HepG2 (cell line): ENCODE measurements around the gene IPO5. TPM values are rescaled to one million over a fixed set of nuclear protein-coding genes. Genes with fewer than 3 reads are reported as not detected.

Experiments used
- ATAC-seq: fragments of 200-7000 bp; cut with Tn5 transposase; 3 replicates; pipeline ENCODE4 v1.9.1; 2020; ENCODE audit warnings: mild to moderate bottlenecking, moderate library complexity
- BruUV-seq: library from RNA; stranded (reverse); fragments of 400-500 nt; replicated peaks from 2 replicates; lab custom pipeline; 2021; lab: Mats Ljungman, UMichigan
- CTCF ChIA-PET: fragments of 300-600 bp; formaldehyde crosslinking; extraction: SDS; loops from one replicate; lab custom pipeline; 2021; ENCODE audit warnings: low total read pairs, inconsistent platforms, low intra/inter-chr PET ratio; lab: Yijun Ruan, JAX
- POLR2A ChIA-PET: fragments of 350-600 bp; sonication (Branson Sonifier 250); formaldehyde crosslinking; loops from one replicate; lab custom pipeline; 2020; ENCODE audit warnings: antibody characterized with exemption, inconsistent platforms; lab: Yijun Ruan, JAX
- DNase-seq: peaks from one replicate; pipeline ENCODE4 v3.0.0-alpha.2; 2015; ENCODE audit warnings: low spot score
- FAIRE-seq: peaks from 3 replicates; lab custom pipeline; 2011; peaks lifted over from hg19 to GRCh38; lab: Jason Lieb, UNC
- H2AFZ ChIP-seq: one replicate; pipeline ENCODE4 v1.6.1; 2011; ENCODE audit warnings: low read length, inconsistent platforms
- H3K27ac ChIP-seq: fragments of 300-600 bp; 3 replicates; pipeline ENCODE4 v1.8.0; 2011; ENCODE audit warnings: mixed run types, mild to moderate bottlenecking, mixed read lengths, low read length, inconsistent platforms; ENCODE audit not compliant: insufficient read depth; ENCODE audit errors: extremely low read length
- H3K27me3 ChIP-seq, 2 experiments: fragments of 200-600 bp in 1 of 2; 2 replicates in 1 of 2; 3 replicates in 1 of 2; pipeline versions ENCODE4 v1.6.0 to v1.8.0; 2011; ENCODE audit warnings: low read length in 2 of 2, mild to moderate bottlenecking in 2 of 2, moderate library complexity in 2 of 2, inconsistent platforms in 1 of 2; ENCODE audit not compliant: insufficient read depth in 2 of 2, control insufficient read depth in 1 of 2
- H3K36me3 ChIP-seq, 2 experiments: fragments of 200-600 bp in 1 of 2; replicated peaks in 1 of 2; 2 replicates in 1 of 2; 3 replicates in 1 of 2; pipeline versions ENCODE4 v1.5.1 to v1.8.0; 2011; ENCODE audit warnings: low read length in 2 of 2, inconsistent platforms in 1 of 2; ENCODE audit not compliant: insufficient read depth in 2 of 2, control insufficient read depth in 1 of 2
- H3K4me1 ChIP-seq: 2 replicates; pipeline ENCODE4 v1.5.1; 2012; ENCODE audit warnings: low read length, inconsistent platforms; ENCODE audit not compliant: insufficient read depth
- H3K4me2 ChIP-seq: 2 replicates; pipeline ENCODE4 v1.6.0; 2011; ENCODE audit warnings: low read depth, low read length, inconsistent platforms
- H3K4me3 ChIP-seq, 3 experiments: fragments of 200-600 bp in 1 of 3; sonication (generic), shearing (Covaris generic) in 1 of 3; replicated peaks in 1 of 3; 2 replicates each; pipeline ENCODE4 v1.5.1; 2011 to 2016; ENCODE audit warnings: low read length in 3 of 3, inconsistent platforms in 2 of 3, low read depth in 2 of 3, mild to moderate bottlenecking in 2 of 3, control low read depth in 1 of 3, mixed read lengths in 1 of 3; ENCODE audit not compliant: insufficient read depth in 1 of 3
- H3K79me2 ChIP-seq: one replicate; pipeline ENCODE4 v1.6.1; 2011; ENCODE audit warnings: low read length, inconsistent platforms; ENCODE audit not compliant: insufficient read depth
- H3K9ac ChIP-seq: 2 replicates; pipeline ENCODE4 v1.6.0; 2011; ENCODE audit warnings: mild to moderate bottlenecking, low read depth, low read length, inconsistent platforms; ENCODE audit not compliant: insufficient read depth
- H3K9me3 ChIP-seq: 2 replicates; pipeline ENCODE4 v1.5.1; 2012; ENCODE audit warnings: mild to moderate bottlenecking, low read length
- H4K20me1 ChIP-seq: 2 replicates; pipeline ENCODE4 v1.6.0; 2011; ENCODE audit warnings: inconsistent platforms, mild to moderate bottlenecking, low read length, moderate library complexity; ENCODE audit not compliant: insufficient read depth
- AGO1 ChIP-seq: fragments of 200-400 bp; formaldehyde crosslinking; IDR thresholded peaks from 2 replicates; pipeline ENCODE4 v1.6.1; 2017; ENCODE audit warnings: mild to moderate bottlenecking, low read depth, low read length, moderate library complexity; ENCODE audit not compliant: poor library complexity, severe bottlenecking
- ARNTL ChIP-seq: sonication (generic); formaldehyde crosslinking; IDR thresholded peaks from 2 replicates; pipeline ENCODE4 v1.4.0; 2020; ENCODE audit warnings: mild to moderate bottlenecking, missing genetic modification reagents
- ELF1 ChIP-seq: sonication (generic); formaldehyde crosslinking; IDR thresholded peaks from 2 replicates; pipeline ENCODE4 v1.4.0; 2020; ENCODE audit warnings: missing genetic modification reagents
- ELF3 ChIP-seq: IDR thresholded peaks from 2 replicates; pipeline ENCODE4 v1.6.1; 2016; ENCODE audit warnings: missing genetic modification reagents, missing compliant biosample characterization
- FOXK2 ChIP-seq: fragments of 450-650 bp; IDR thresholded peaks from 2 replicates; pipeline ENCODE4 v1.6.1; 2016
- HNRNPUL1 ChIP-seq: fragments of 200-400 bp; formaldehyde crosslinking; IDR thresholded peaks from 2 replicates; pipeline ENCODE4 v1.6.1; 2017; ENCODE audit warnings: low read depth, mild to moderate bottlenecking, low read length, moderate library complexity
- MXD1 ChIP-seq: sonication (generic); formaldehyde crosslinking; IDR thresholded peaks from 2 replicates; pipeline ENCODE4 v1.4.0; 2020; ENCODE audit warnings: mild to moderate bottlenecking, missing genetic modification reagents
- NFIC ChIP-seq: IDR thresholded peaks from 2 replicates; pipeline ENCODE4 v1.6.1; 2012; ENCODE audit warnings: mild to moderate bottlenecking, low read length, inconsistent platforms
- NFYB ChIP-seq: sonication (generic); formaldehyde crosslinking; IDR thresholded peaks from 2 replicates; pipeline ENCODE4 v1.4.0; 2020; ENCODE audit warnings: missing genetic modification reagents
- TCF12 ChIP-seq, 2 experiments: fragments of 450-650 bp in 1 of 2; sonication (generic) in 1 of 2; formaldehyde crosslinking in 1 of 2; IDR thresholded peaks; 2 replicates each; pipeline versions ENCODE4 v1.6.1 to v1.8.0; 2017 to 2022; ENCODE audit warnings: antibody characterized with exemption in 1 of 2, mild to moderate bottlenecking in 1 of 2, missing genetic modification reagents in 1 of 2, moderate library complexity in 1 of 2
- ZBTB21 ChIP-seq: sonication (generic); formaldehyde crosslinking; IDR thresholded peaks from 2 replicates; pipeline ENCODE4 v1.4.0; 2020; ENCODE audit warnings: missing genetic modification reagents
- ZBTB33 ChIP-seq: sonication (generic); formaldehyde crosslinking; IDR thresholded peaks from 2 replicates; pipeline ENCODE4 v1.4.0; 2020; ENCODE audit warnings: missing genetic modification reagents
- ZNF136 ChIP-seq: sonication (generic); formaldehyde crosslinking; IDR thresholded peaks from 2 replicates; pipeline ENCODE4 v1.8.1; 2022; ENCODE audit warnings: low read depth, mild to moderate bottlenecking, moderate library complexity, missing genetic modification reagents
- ZNF333 ChIP-seq: sonication (generic); formaldehyde crosslinking; IDR thresholded peaks from 2 replicates; pipeline ENCODE4 v1.4.0; 2020; ENCODE audit warnings: mild to moderate bottlenecking, missing genetic modification reagents, borderline replicate concordance
- ZNF414 ChIP-seq: sonication (generic); formaldehyde crosslinking; IDR thresholded peaks from 2 replicates; pipeline ENCODE4 v1.5.0; 2020; ENCODE audit warnings: missing genetic modification reagents
- ZNF569 ChIP-seq: sonication (generic); formaldehyde crosslinking; IDR thresholded peaks from 2 replicates; pipeline ENCODE4 v1.5.0; 2020; ENCODE audit warnings: mild to moderate bottlenecking, missing genetic modification reagents, moderate library complexity, borderline replicate concordance
- WGBS: methylation state at CpG from one replicate; pipeline ENCODE4 v1.1.6; 2017; ENCODE audit warnings: low lambda C conversion rate; 5-methylcytosine and 5-hydroxymethylcytosine counted together
- in situ Hi-C: cut with HindIII; loops from 2 replicates; pipeline ENCODE4 v1.10.0; 2017; ENCODE audit warnings: low pct_unique_long_range_greater_than_20kb; ENCODE audit not compliant: extremely low pct_ligation_motif_present
- intact Hi-C: fragments of 100-400 bp; cut with micrococcal nuclease; formaldehyde crosslinking; loops from one replicate; pipeline ENCODE4 v1.10.0; 2022; ENCODE audit not compliant: unreplicated experiment
- polyA plus RNA-seq, 8 experiments: library from polyadenylated mRNA; depleted of rRNA in 3 of 8; stranded (reverse) in 7 of 8; unstranded in 1 of 8; fragments of >200 nt; fragmentation: Illumina TruSeq in 4 of 8; extraction: Trizol in 4 of 8; gene quantifications; 2 replicates each; pipeline versions ENCODE4 v1.2.1 to v1.2.3, GENCODE V29; 2011 to 2016; ENCODE audit warnings: low read depth in 4 of 8, missing spikeins in 1 of 8, mixed read lengths in 1 of 8; ENCODE audit not compliant: insufficient read depth in 1 of 8
- total RNA-seq, 5 experiments: library from RNA; depleted of rRNA; stranded (reverse); fragments of >200 nt; fragmentation: Illumina TruSeq; extraction: Trizol; gene quantifications; 2 replicates each; pipeline ENCODE4 v1.2.3, GENCODE V29; 2016; ENCODE audit warnings: low read depth in 1 of 5
- TF ChIP-seq, protein P1 (sequence below): sonication (generic); formaldehyde crosslinking; IDR thresholded peaks from 2 replicates; pipeline ENCODE4 v1.5.1; 2020; ENCODE audit warnings: mild to moderate bottlenecking, missing genetic modification reagents
- TF ChIP-seq, protein P2 (sequence below): IDR thresholded peaks from 2 replicates; pipeline ENCODE4 v1.6.1; 2018; ENCODE audit warnings: missing genetic modification reagents, mild to moderate bottlenecking, missing compliant biosample characterization

The IPO5 gene
- total and polyA plus RNA-seq, 2 of the 13 experiments (the other 11 are each of a cell fraction or from before 2014, with no cell fraction given): 155 to 242 TPM

GRCh38 chr13:97914540-97914939 is 38.9 kb upstream of the IPO5 start:
- H3K9ac ChIP-seq: no peak overlapping the region
- ATAC-seq (no peak), DNase-seq (no peak), FAIRE-seq (no peak)
- H3K27me3 ChIP-seq: no peaks in the 10 kb centered on the region
- H3K36me3 ChIP-seq: no peaks in the 10 kb centered on the region
- ChIA-PET CTCF (no interaction called here), POLR2A (no interaction called here)
- 0% methylated on average over 1 of the region's 1 CpG for WGBS
- intact Hi-C loops (loop anchor here (5.0 kb wide), 1 partner anchor 57 kb away; no protein-coding TSS in a partner anchor), in situ Hi-C loops (no loop called here)
- no peaks in the 10 kb centered on the region for H3K4me1 ChIP-seq
- TF ChIP-seq ELF1 (no peak), HNRNPUL1 (no peak), FOXK2 (no peak), MXD1 (CRISPR knock-in tag) (no peak), NFYB (CRISPR knock-in tag) (no peak), ELF3 (CRISPR knock-in tag) (no peak), TCF12 (IDR thresholded peaks at IDR 0.05) (no peak), TCF12 (CRISPR knock-in tag; IDR thresholded peaks at IDR 0.05) (no peak), NFIC (no peak), ZBTB33 (CRISPR knock-in tag) (no peak), ZBTB21 (CRISPR knock-in tag) (no peak), ZNF333 (no peak), AGO1 (no peak), ZNF569 (CRISPR knock-in tag) (no peak), ZNF136 (CRISPR knock-in tag) (no peak), ARNTL (no peak), ZNF414 (CRISPR knock-in tag) (no peak)
- TF ChIP-seq, protein P1, sequence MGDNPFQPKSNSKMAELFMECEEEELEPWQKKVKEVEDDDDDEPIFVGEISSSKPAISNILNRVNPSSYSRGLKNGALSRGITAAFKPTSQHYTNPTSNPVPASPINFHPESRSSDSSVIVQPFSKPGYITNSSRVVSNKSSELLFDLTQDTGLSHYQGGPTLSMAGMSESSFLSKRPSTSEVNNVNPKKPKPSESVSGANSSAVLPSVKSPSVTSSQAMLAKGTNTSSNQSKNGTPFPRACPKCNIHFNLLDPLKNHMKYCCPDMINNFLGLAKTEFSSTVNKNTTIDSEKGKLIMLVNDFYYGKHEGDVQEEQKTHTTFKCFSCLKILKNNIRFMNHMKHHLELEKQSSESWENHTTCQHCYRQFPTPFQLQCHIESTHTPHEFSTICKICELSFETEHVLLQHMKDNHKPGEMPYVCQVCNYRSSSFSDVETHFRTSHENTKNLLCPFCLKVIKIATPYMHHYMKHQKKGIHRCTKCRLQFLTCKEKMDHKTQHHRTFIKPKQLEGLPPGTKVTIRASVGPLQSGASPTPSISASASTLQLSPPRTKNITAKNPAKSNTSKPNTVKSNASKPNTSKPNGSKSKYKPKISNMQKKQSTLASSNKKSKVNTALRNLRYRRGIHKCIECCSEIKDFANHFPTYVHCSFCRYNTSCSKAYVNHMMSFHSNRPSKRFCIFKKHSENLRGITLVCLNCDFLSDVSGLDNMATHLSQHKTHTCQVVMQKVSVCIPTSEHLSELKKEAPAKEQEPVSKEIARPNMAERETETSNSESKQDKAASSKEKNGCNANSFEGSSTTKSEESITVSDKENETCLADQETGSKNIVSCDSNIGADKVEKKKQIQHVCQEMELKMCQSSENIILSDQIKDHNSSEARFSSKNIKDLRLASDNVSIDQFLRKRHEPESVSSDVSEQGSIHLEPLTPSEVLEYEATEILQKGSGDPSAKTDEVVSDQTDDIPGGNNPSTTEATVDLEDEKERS (CRISPR knock-in tag): no peak
- TF ChIP-seq, protein P2, sequence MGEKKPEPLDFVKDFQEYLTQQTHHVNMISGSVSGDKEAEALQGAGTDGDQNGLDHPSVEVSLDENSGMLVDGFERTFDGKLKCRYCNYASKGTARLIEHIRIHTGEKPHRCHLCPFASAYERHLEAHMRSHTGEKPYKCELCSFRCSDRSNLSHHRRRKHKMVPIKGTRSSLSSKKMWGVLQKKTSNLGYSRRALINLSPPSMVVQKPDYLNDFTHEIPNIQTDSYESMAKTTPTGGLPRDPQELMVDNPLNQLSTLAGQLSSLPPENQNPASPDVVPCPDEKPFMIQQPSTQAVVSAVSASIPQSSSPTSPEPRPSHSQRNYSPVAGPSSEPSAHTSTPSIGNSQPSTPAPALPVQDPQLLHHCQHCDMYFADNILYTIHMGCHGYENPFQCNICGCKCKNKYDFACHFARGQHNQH (CRISPR knock-in tag): no peak
- H2AFZ ChIP-seq: no peak overlapping the region
- H3K9me3 ChIP-seq: no peaks in the 10 kb centered on the region; the same call in 1 of the 2 replicates
- H3K27ac ChIP-seq: no peak overlapping the region
- H4K20me1 ChIP-seq: no peaks in the 10 kb centered on the region
- H3K4me2 ChIP-seq: no peak overlapping the region
- no TSS peak for BruUV-seq
- H3K4me3 ChIP-seq: no peak overlapping the region
- H3K79me2 ChIP-seq: no peaks in the 10 kb centered on the region
